Type B pancreatic cell (in vitro differentiated cells): ENCODE results near the gene NCDN. TPM values are rescaled to one million over a fixed set of nuclear protein-coding genes. Genes with fewer than 3 reads are reported as not detected.

Experiments used
- DNase-seq: peaks from one replicate; pipeline ENCODE4 v3.0.0; 2021; ENCODE audit warnings: mixed read lengths; ENCODE audit not compliant: unreplicated experiment; ENCODE audit errors: extremely low spot score
- H3K27ac Mint-ChIP-seq: 2 replicates; pipeline ENCODE4 v1.8.0; 2021; ENCODE audit warnings: mild to moderate bottlenecking, mixed read lengths
- H3K27me3 Mint-ChIP-seq: 2 replicates; pipeline ENCODE4 v1.8.0; 2021; ENCODE audit warnings: mixed read lengths
- H3K36me3 Mint-ChIP-seq: 2 replicates; pipeline ENCODE4 v1.8.0; 2021; ENCODE audit warnings: mixed read lengths
- H3K4me1 Mint-ChIP-seq: one replicate; pipeline ENCODE4 v1.8.0; 2021; ENCODE audit warnings: mixed read lengths; ENCODE audit not compliant: unreplicated experiment
- H3K4me3 Mint-ChIP-seq: 2 replicates; pipeline ENCODE4 v1.8.0; 2021; ENCODE audit warnings: mild to moderate bottlenecking, mixed read lengths
- H3K9me3 Mint-ChIP-seq: 2 replicates; pipeline ENCODE4 v1.8.0; 2021; ENCODE audit warnings: mixed read lengths
- total RNA-seq: library from RNA; stranded (reverse); gene quantifications from 2 replicates; pipeline ENCODE4 v1.2.1, GENCODE V29; 2021; ENCODE audit warnings: low replicate concordance
- TF ChIP-seq, protein P1 (sequence below): fragments of 200-600 bp; sonication (generic); conservative IDR thresholded peaks from 2 replicates; pipeline ENCODE4 v1.5.0; 2021; ENCODE audit warnings: antibody characterized with exemption, mild to moderate bottlenecking

Gene NCDN
- total RNA-seq, 1 donor from 2014 or later = 27.2 TPM

DNA sequence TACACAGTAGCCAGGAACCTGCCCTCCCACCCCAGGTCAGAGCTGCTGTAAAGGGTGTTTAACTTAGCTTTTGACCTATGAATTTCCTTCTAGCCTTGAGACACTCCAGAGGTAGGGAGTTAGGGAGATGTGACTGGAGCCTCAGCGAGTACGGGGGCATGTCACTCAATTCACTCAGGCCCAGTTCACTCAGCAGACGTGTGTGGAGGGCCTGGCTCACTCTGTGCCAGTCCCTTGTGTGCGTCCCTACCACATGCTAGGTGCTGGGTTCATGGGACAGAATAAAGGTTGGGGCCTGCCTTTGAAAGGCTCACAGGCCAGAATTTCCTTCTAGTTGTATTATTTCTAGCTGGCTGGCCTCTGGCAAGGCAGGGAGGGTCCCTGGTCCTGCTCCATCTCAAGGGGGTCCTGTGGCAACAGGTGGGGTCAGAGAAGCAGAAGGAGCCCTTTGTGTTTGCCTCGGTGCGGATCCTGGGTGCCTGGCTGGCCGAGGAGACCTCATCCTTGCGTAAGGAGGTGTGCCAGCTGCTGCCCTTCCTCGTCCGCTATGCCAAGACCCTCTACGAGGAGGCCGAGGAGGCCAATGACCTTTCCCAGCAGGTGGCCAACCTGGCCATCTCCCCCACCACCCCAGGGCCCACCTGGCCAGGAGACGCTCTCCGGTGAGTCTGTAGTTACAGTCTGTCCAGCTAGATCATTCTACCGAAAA is 4.5 kb downstream of the NCDN start:
- DNase-seq = peak; percentile 58
- Mint-ChIP-seq H3K9me3 (no peaks in the 10 kb centered on the region), H3K4me3 (no peak overlapping the region), H3K27ac (no peak overlapping the region), H3K4me1 (peaks cover 16% of the 10 kb centered on the region), H3K27me3 (no peaks in the 10 kb centered on the region), H3K36me3 (peaks cover 5% of the 10 kb centered on the region)
- TF ChIP-seq, protein P1, sequence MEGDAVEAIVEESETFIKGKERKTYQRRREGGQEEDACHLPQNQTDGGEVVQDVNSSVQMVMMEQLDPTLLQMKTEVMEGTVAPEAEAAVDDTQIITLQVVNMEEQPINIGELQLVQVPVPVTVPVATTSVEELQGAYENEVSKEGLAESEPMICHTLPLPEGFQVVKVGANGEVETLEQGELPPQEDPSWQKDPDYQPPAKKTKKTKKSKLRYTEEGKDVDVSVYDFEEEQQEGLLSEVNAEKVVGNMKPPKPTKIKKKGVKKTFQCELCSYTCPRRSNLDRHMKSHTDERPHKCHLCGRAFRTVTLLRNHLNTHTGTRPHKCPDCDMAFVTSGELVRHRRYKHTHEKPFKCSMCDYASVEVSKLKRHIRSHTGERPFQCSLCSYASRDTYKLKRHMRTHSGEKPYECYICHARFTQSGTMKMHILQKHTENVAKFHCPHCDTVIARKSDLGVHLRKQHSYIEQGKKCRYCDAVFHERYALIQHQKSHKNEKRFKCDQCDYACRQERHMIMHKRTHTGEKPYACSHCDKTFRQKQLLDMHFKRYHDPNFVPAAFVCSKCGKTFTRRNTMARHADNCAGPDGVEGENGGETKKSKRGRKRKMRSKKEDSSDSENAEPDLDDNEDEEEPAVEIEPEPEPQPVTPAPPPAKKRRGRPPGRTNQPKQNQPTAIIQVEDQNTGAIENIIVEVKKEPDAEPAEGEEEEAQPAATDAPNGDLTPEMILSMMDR = no peak

DNA sequence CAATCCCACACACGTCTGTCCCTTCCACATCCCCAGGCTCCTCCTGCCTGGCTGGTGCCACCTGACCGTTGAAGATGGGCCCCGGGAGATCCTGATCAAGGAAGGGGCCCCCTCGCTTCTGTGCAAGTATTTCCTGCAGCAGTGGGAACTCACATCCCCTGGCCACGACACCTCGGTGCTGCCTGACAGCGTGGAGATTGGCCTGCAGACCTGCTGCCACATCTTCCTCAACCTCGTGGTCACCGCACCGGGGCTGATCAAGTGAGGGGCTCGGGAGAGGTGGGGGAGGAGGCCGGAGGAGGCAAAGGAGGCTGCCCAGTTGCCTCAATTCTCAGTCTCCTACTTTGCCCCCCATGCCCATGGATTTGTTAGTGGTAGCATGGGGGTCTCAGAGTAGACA is 5.6 kb downstream of the NCDN start:
- no peaks in the 10 kb centered on the region for H3K9me3 Mint-ChIP-seq
- peaks cover 5% of the 10 kb centered on the region for H3K36me3 Mint-ChIP-seq
- H3K27me3 Mint-ChIP-seq = peaks cover 3% of the 10 kb centered on the region
- no peak overlapping the region for H3K27ac Mint-ChIP-seq
- no peak for DNase-seq
- no peak overlapping the region for H3K4me3 Mint-ChIP-seq
- TF ChIP-seq, protein P1 = no peak
- H3K4me1 Mint-ChIP-seq = peaks cover 16% of the 10 kb centered on the region

DNA sequence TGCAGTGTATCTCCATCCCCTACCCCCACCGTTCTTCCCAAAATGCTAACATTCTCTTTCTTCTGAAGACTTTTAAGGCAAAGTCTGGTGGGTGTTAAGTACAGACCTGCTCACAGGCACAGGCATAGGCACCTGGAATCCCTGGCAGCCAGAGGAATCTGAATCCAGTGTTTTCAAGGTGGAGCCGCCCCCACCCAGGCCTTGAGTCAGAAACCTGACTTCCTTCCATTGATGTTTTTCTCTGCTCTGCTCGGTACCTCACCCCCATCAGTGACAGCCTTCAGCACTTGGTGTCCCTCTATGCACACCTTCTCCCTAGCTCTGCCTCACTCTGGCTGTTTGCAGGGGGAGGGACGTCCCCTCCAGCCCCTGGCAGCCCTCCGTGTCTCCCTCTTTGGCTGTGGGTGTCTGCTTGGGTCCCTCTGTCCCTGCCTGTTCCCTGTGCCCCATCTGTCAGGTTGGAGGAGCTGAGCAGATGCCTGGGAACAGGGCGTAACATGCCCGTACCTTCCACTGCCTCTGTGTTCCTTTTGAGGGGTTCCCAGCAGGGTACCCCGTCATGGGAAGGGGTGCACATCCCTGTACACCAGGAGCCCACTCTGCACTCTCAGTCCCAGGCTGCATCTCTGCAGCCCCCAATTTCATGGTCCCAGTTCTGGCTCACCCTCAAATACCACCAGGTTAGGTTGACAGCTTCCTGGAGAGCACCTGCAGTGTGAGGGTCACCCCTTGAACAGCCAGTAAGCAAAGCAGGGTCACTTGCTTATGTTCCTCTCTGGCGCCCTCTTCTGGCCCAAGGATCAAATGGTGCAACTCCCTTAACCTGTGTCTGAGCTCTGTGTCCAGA is 6.7 kb downstream of the NCDN start:
- DNase-seq = no peak
- Mint-ChIP-seq H3K9me3 (no peaks in the 10 kb centered on the region), H3K27ac (no peak overlapping the region), H3K4me3 (no peak overlapping the region), H3K36me3 (peaks cover 5% of the 10 kb centered on the region), H3K4me1 (peaks cover 13% of the 10 kb centered on the region), H3K27me3 (peaks cover 10% of the 10 kb centered on the region)
- TF ChIP-seq, protein P1 = peak; percentile 86

DNA sequence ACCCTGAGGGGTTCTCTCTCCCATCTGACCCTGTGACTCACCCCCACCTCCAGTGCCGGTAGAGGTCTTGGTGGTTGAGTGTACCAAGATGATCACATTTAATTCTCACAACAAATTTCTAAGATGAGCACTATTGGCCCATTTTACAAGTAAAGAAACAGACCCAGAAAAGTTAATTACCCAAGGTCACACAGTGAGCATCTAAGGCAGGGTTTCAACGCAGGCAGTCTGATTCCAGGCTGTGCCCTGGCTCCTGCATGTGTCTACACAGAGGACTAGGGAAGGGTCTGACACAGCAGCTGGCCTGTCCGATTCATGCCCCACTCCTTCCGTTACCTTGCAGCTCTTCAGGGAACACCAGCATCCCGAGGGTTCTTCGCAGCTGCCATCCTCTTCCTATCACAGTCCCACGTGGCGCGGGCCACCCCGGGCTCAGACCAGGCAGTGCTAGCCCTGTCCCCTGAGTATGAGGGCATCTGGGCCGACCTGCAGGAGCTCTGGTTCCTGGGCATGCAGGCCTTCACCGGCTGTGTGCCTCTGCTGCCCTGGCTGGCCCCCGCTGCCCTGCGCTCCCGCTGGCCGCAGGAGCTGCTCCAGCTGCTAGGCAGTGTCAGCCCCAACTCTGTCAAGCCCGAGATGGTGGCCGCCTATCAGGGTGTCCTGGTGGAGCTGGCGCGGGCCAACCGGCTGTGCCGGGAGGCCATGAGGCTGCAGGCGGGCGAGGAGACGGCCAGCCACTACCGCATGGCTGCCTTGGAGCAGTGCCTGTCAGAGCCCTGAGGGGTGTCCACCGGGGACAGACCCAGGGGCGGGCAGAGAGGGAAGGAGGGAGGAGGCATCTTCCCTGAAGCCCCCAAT is 7.5 kb downstream of the NCDN start:
- Mint-ChIP-seq H3K27ac (no peak overlapping the region), H3K4me3 (no peak overlapping the region), H3K36me3 (peaks cover 5% of the 10 kb centered on the region), H3K9me3 (no peaks in the 10 kb centered on the region), H3K27me3 (peaks cover 17% of the 10 kb centered on the region), H3K4me1 (peaks cover 5% of the 10 kb centered on the region)
- no peak for DNase-seq
- TF ChIP-seq, protein P1 = no peak

DNA sequence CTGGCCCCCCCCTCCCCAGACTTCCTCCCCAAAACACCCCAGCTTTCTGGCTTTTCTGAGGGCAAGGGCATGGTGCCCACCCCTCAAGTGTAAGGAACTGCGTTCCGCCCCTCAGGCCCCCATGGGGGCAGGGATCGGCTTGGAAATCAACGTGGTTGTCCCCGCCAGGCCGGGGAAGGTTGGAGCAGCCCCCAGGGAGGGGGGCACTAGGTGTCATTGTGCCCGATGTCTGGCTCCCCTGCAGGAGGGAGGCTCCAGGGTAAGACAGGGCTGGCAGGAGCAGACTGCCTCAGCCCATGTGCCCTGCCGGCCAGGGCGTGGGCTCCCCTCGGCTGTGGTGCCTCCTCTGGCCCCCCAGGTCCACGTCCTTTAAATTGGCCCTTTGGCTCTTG is 8.1 kb downstream of the NCDN start:
- TF ChIP-seq, protein P1 = no peak
- no peaks in the 10 kb centered on the region for H3K9me3 Mint-ChIP-seq
- no peak overlapping the region for H3K27ac Mint-ChIP-seq
- peaks cover 24% of the 10 kb centered on the region for H3K27me3 Mint-ChIP-seq
- H3K4me1 Mint-ChIP-seq = peaks cover 5% of the 10 kb centered on the region
- DNase-seq = no peak
- H3K36me3 Mint-ChIP-seq = peaks cover 5% of the 10 kb centered on the region
- no peak overlapping the region for H3K4me3 Mint-ChIP-seq
